Activated CD8-positive, alpha-beta memory T cell treated with anti-CD3 and anti-CD28 coated beads, Interleukin-2, amount 10 ng/mL, durations not matched to agents 7 days and 5 days (primary cell): ENCODE data around the gene VWCE. TPM values are rescaled to one million over a fixed set of nuclear protein-coding genes. Genes with fewer than 3 reads are reported as not detected.

Experiments used
- ATAC-seq: fragments of 150-1000 bp; cut with Tn5 transposase; one replicate; pipeline ENCODE4 v1.10.0; 2021; ENCODE audit warnings: moderate library complexity
- CTCF ChIA-PET: fragments of 350-600 bp; sonication (Branson Sonifier 250); formaldehyde crosslinking; loops from one replicate; lab custom pipeline; 2021; ENCODE audit warnings: antibody characterized with exemption; lab: Charles Lee
- DNase-seq: peaks from one replicate; pipeline ENCODE4 v3.0.0-alpha.2; 2020
- H3K27ac Mint-ChIP-seq: one replicate; pipeline ENCODE4 v1.8.0; 2021; ENCODE audit warnings: mild to moderate bottlenecking, mixed read lengths
- H3K27me3 Mint-ChIP-seq: one replicate; pipeline ENCODE4 v1.8.0; 2021; ENCODE audit warnings: mixed read lengths
- H3K36me3 Mint-ChIP-seq: one replicate; pipeline ENCODE4 v1.8.0; 2021; ENCODE audit warnings: mild to moderate bottlenecking, mixed read lengths
- H3K4me1 Mint-ChIP-seq: one replicate; pipeline ENCODE4 v1.8.0; 2021; ENCODE audit warnings: mixed read lengths
- H3K4me3 Mint-ChIP-seq: one replicate; pipeline ENCODE4 v1.8.0; 2021; ENCODE audit warnings: mild to moderate bottlenecking, moderate library complexity, mixed read lengths
- H3K9me3 Mint-ChIP-seq: one replicate; pipeline ENCODE4 v1.8.0; 2022; ENCODE audit warnings: low read depth, mixed read lengths
- total RNA-seq, 2 experiments: library from RNA; stranded (reverse); gene quantifications; one replicate each; pipeline ENCODE4 v1.2.3, GENCODE V29; 2021

The VWCE gene
- total RNA-seq, 2 experiments from 2014 or later, result 3.8 to 3.9 TPM

GRCh38 chr11:61273178-61274078, 21.7 kb downstream of the VWCE start:
- H3K9me3 Mint-ChIP-seq, result no peaks in the 10 kb centered on the region
- DNase-seq, result no peak
- H3K27me3 Mint-ChIP-seq, result no peaks in the 10 kb centered on the region
- peaks cover 17% of the 10 kb centered on the region for H3K4me1 Mint-ChIP-seq
- CTCF ChIA-PET, result interaction anchor here (0.8 to 1.4 kb wide), 2 partner anchors 21 to 63 kb away, joined by 3 to 4 read pairs; partner anchors contain the start of gene VWCE
- no peak for ATAC-seq
- H3K4me3 Mint-ChIP-seq, result no peak overlapping the region
- no peak overlapping the region for H3K27ac Mint-ChIP-seq
- H3K36me3 Mint-ChIP-seq, result no peaks in the 10 kb centered on the region

GRCh38 chr11:61272731-61273130, 22.4 kb downstream of the VWCE start:
- no peaks in the 10 kb centered on the region for H3K9me3 Mint-ChIP-seq
- DNase-seq, result no peak
- H3K27me3 Mint-ChIP-seq, result no peaks in the 10 kb centered on the region
- no peak for ATAC-seq
- H3K4me1 Mint-ChIP-seq, result peaks cover 13% of the 10 kb centered on the region
- no peak overlapping the region for H3K27ac Mint-ChIP-seq
- H3K36me3 Mint-ChIP-seq, result no peaks in the 10 kb centered on the region
- CTCF ChIA-PET, result interaction anchor here (1.4 kb wide), 1 partner anchor 22 kb away, joined by 4 read pairs; the partner anchor contains the start of gene VWCE
- H3K4me3 Mint-ChIP-seq, result no peak overlapping the region

GRCh38 chr11:61270354-61271076, 24.6 kb downstream of the VWCE start:
- H3K27ac Mint-ChIP-seq, result peak overlapping the region; percentile 56
- peaks cover 13% of the 10 kb centered on the region for H3K4me1 Mint-ChIP-seq
- DNase-seq, result no peak
- no peaks in the 10 kb centered on the region for H3K9me3 Mint-ChIP-seq
- H3K27me3 Mint-ChIP-seq, result no peaks in the 10 kb centered on the region
- CTCF ChIA-PET, result interaction anchor here (0.7 to 2.0 kb wide), 7 partner anchors 10 to 352 kb away, joined by 3 to 9 read pairs (median 4); partner anchors contain the start of gene VWCE
- no peaks in the 10 kb centered on the region for H3K36me3 Mint-ChIP-seq
- peak; percentile 72 for ATAC-seq
- no peak overlapping the region for H3K4me3 Mint-ChIP-seq

- Mint-ChIP-seq H3K9me3 (no peaks in the 10 kb centered on the region), H3K4me3 (no peak overlapping the region), H3K36me3 (no peaks in the 10 kb centered on the region), H3K27ac (no peak overlapping the region), H3K4me1 (peaks cover 13% of the 10 kb centered on the region), H3K27me3 (no peaks in the 10 kb centered on the region)
- ATAC-seq (no peak), DNase-seq (no peak)
- CTCF ChIA-PET, result interaction anchor here (0.7 to 2.6 kb wide), 2 partner anchors 15 to 132 kb away, joined by 3 to 8 read pairs; no protein-coding TSS in a partner anchor
Measured at GRCh38 chr11:61268588-61269250, 26.4 kb downstream of the VWCE start.

GRCh38 chr11:61267437-61267841, 27.7 kb downstream of the VWCE start:
- H3K4me3 Mint-ChIP-seq, result no peak overlapping the region

GRCh38 chr11:61266602-61267001, 28.5 kb downstream of the VWCE start:
- no peak for DNase-seq
- H3K27me3 Mint-ChIP-seq, result no peaks in the 10 kb centered on the region
- no peak overlapping the region for H3K4me3 Mint-ChIP-seq
- H3K9me3 Mint-ChIP-seq, result no peaks in the 10 kb centered on the region
- ATAC-seq, result no peak
- H3K4me1 Mint-ChIP-seq, result peaks cover 13% of the 10 kb centered on the region
- no peaks in the 10 kb centered on the region for H3K36me3 Mint-ChIP-seq
- CTCF ChIA-PET, result interaction anchor here (1.3 to 2.6 kb wide), 3 partner anchors 13 to 250 kb away, joined by 3 to 8 read pairs (median 3); no protein-coding TSS in a partner anchor
- no peak overlapping the region for H3K27ac Mint-ChIP-seq

More at GRCh38 chr11:61267437-61267841, 27.7 kb downstream of the VWCE start:
- Mint-ChIP-seq H3K36me3 (no peaks in the 10 kb centered on the region), H3K27me3 (no peaks in the 10 kb centered on the region), H3K9me3 (no peaks in the 10 kb centered on the region), H3K27ac (no peak overlapping the region), H3K4me1 (peaks cover 13% of the 10 kb centered on the region)
- ATAC-seq, result no peak
- DNase-seq, result no peak
- CTCF ChIA-PET, result interaction anchor here (2.6 kb wide), 1 partner anchor 13 kb away, joined by 8 read pairs; no protein-coding TSS in a partner anchor

GRCh38 chr11:61265357-61265756, 29.8 kb downstream of the VWCE start:
- Mint-ChIP-seq H3K36me3 (no peaks in the 10 kb centered on the region), H3K9me3 (no peaks in the 10 kb centered on the region), H3K27me3 (no peaks in the 10 kb centered on the region), H3K4me3 (no peak overlapping the region), H3K27ac (no peak overlapping the region), H3K4me1 (peaks cover 6% of the 10 kb centered on the region)
- ATAC-seq, result no peak
- no peak for DNase-seq
- CTCF ChIA-PET, result interaction anchor here (0.7 to 1.5 kb wide), 3 partner anchors 23 to 251 kb away, joined by 3 read pairs; no protein-coding TSS in a partner anchor

- ATAC-seq (no peak), DNase-seq (no peak)
- CTCF ChIA-PET, result interaction anchor here (1.4 to 1.5 kb wide), 2 partner anchors 10 to 32 kb away, joined by 3 to 6 read pairs; no protein-coding TSS in a partner anchor
- H3K4me3 Mint-ChIP-seq, result no peak overlapping the region
- no peaks in the 10 kb centered on the region for H3K27me3 Mint-ChIP-seq
- no peaks in the 10 kb centered on the region for H3K36me3 Mint-ChIP-seq
- peaks cover 2% of the 10 kb centered on the region for H3K4me1 Mint-ChIP-seq
- no peaks in the 10 kb centered on the region for H3K9me3 Mint-ChIP-seq
- no peak overlapping the region for H3K27ac Mint-ChIP-seq
Measured at GRCh38 chr11:61264795-61265194, 30.3 kb downstream of the VWCE start.

- Mint-ChIP-seq H3K4me1 (no peaks in the 10 kb centered on the region), H3K36me3 (no peaks in the 10 kb centered on the region), H3K9me3 (no peaks in the 10 kb centered on the region), H3K4me3 (no peak overlapping the region), H3K27ac (no peak overlapping the region), H3K27me3 (no peaks in the 10 kb centered on the region)
- no peak for DNase-seq
- no peak for ATAC-seq
- CTCF ChIA-PET, result interaction anchor here (1.4 kb wide), 1 partner anchor 9 kb away, joined by 6 read pairs; no protein-coding TSS in a partner anchor
Measured at GRCh38 chr11:61264371-61264770, 30.7 kb downstream of the VWCE start.

GRCh38 chr11:61259363-61259762, 35.8 kb downstream of the VWCE start:
- no peak overlapping the region for H3K27ac Mint-ChIP-seq
- CTCF ChIA-PET, result interaction anchor here (1.4 to 4.7 kb wide), 2 partner anchors 35 to 126 kb away, joined by 4 to 13 read pairs; partner anchors contain the start of gene VWCE
- no peak overlapping the region for H3K4me3 Mint-ChIP-seq
- H3K36me3 Mint-ChIP-seq, result no peaks in the 10 kb centered on the region
- DNase-seq (no peak), ATAC-seq (no peak)
- no peaks in the 10 kb centered on the region for H3K9me3 Mint-ChIP-seq
- H3K27me3 Mint-ChIP-seq, result no peaks in the 10 kb centered on the region
- H3K4me1 Mint-ChIP-seq, result peaks cover 1% of the 10 kb centered on the region

- Mint-ChIP-seq H3K27me3 (no peaks in the 10 kb centered on the region), H3K27ac (no peak overlapping the region), H3K36me3 (no peaks in the 10 kb centered on the region), H3K4me3 (no peak overlapping the region), H3K9me3 (no peaks in the 10 kb centered on the region), H3K4me1 (peaks cover 1% of the 10 kb centered on the region)
- DNase-seq (no peak), ATAC-seq (no peak)
- CTCF ChIA-PET, result interaction anchor here (1.4 to 4.7 kb wide), 2 partner anchors 36 to 127 kb away, joined by 4 to 13 read pairs; partner anchors contain the start of gene VWCE
Measured at GRCh38 chr11:61258546-61258945, 36.6 kb downstream of the VWCE start.

- Mint-ChIP-seq H3K36me3 (no peaks in the 10 kb centered on the region), H3K27ac (no peak overlapping the region), H3K4me3 (no peak overlapping the region), H3K9me3 (no peaks in the 10 kb centered on the region), H3K27me3 (no peaks in the 10 kb centered on the region), H3K4me1 (peaks cover 1% of the 10 kb centered on the region)
- DNase-seq (no peak), ATAC-seq (no peak)
- CTCF ChIA-PET, result interaction anchor here (1.0 to 1.5 kb wide), 2 partner anchors 13 to 129 kb away, joined by 4 to 6 read pairs; no protein-coding TSS in a partner anchor
Measured at GRCh38 chr11:61256710-61257482, 38.2 kb downstream of the VWCE start.
